ENCODE results near the gene CSF3R. TPM values are rescaled to one million over a fixed set of nuclear protein-coding genes. Genes with fewer than 3 reads are reported as not detected.
"Not testable (repeated sequence)": the region's sequence is repeated elsewhere in the genome, so short reads cannot be mapped to it uniquely, and the experiment has no call there.

The CSF3R gene
- polyA plus RNA-seq, 1 experiment: not detected

DNA sequence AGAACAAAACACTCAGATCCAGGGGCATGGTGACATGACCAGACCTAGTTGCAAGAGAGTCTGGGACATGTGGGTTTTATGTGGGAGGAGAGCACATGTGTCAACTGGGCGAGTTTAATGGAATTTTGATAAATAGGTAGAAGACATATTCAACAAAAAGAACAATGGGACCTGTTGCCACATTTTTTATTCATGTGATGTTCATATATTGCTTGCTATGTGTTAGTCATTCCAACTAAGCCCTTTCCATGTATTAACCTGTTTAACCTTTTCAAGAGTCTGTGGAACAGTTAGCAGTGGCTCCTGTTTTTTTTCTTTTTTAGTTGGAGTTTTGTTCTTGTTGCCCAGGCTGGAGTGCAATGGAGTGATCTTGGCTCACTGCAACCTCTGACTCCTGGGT is 30.1 kb upstream of the CSF3R start:
- Histone ChIP-seq H3K36me3 (ENCODE audit: control insufficient read depth, insufficient read depth, low read length) (no peaks in the 10 kb centered on the region), H3K27me3 (ENCODE audit: control insufficient read depth, insufficient read depth, low read length) (no peaks in the 10 kb centered on the region), H3K4me3 (ENCODE audit: low read depth, low read length) (no peak overlapping the region)
- no peak for DNase-seq (ENCODE audit: low read depth)
- no peak for TF ChIP-seq CTCF (IDR thresholded peaks at IDR 0.05; ENCODE audit: insufficient read depth, low read depth, low read length)
- ChIA-PET CTCF (no interaction called here), POLR2A (no interaction called here)

GRCh38 chr1:36511804-36512798 is 29.4 kb upstream of the CSF3R start:
- no peak overlapping the region for H3K4me3 ChIP-seq (ENCODE audit: low read depth, low read length)
- ChIA-PET POLR2A (no interaction called here), CTCF (no interaction called here)
- no peaks in the 10 kb centered on the region for H3K36me3 ChIP-seq (ENCODE audit: control insufficient read depth, insufficient read depth, low read length)
- no peak for DNase-seq (ENCODE audit: low read depth)
- H3K27me3 ChIP-seq (ENCODE audit: control insufficient read depth, insufficient read depth, low read length): no peaks in the 10 kb centered on the region
- no peak for TF ChIP-seq CTCF (IDR thresholded peaks at IDR 0.05; ENCODE audit: insufficient read depth, low read depth, low read length)

- H3K27me3 ChIP-seq (ENCODE audit: control insufficient read depth, insufficient read depth, low read length); H3K4me3 ChIP-seq (ENCODE audit: low read depth, low read length); DNase-seq (ENCODE audit: low read depth); POLR2A ChIA-PET; H3K36me3 ChIP-seq (ENCODE audit: control insufficient read depth, insufficient read depth, low read length); CTCF ChIA-PET: not testable (repeated sequence)
Measured at GRCh38 chr1:36511220-36511619, 28.5 kb upstream of the CSF3R start.

DNA sequence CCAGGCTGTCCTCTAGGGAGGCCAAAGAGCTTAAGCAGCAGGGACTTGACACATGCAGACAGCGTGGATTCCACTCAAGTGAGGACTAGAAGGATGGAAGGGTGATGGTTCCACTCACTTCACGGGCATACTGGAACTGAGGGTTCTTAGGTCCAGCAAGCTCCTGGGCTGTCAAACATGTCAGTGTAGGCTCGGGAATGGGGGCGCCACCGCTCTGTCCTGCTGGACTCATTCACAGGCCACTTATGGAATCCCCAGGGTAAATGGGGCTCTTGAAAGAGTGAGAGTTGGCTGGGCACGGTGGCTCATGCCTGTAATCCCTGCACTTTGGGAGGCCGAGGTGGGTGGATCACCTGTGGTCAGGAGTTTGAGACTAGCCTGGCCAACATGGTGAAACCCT is 27.7 kb upstream of the CSF3R start:
- POLR2A ChIA-PET: no interaction called here
- DNase-seq (ENCODE audit: low read depth): no peak
- TF ChIP-seq CTCF (IDR thresholded peaks at IDR 0.05; ENCODE audit: insufficient read depth, low read depth, low read length): no peak
- H3K4me3 ChIP-seq (ENCODE audit: low read depth, low read length): no peak overlapping the region
- H3K27me3 ChIP-seq (ENCODE audit: control insufficient read depth, insufficient read depth, low read length): no peaks in the 10 kb centered on the region
- CTCF ChIA-PET: interaction anchor here (0.9 kb wide), 1 partner anchor 23 kb away, joined by 3 read pairs; no protein-coding TSS in a partner anchor
- no peaks in the 10 kb centered on the region for H3K36me3 ChIP-seq (ENCODE audit: control insufficient read depth, insufficient read depth, low read length)

- no peak for TF ChIP-seq CTCF (IDR thresholded peaks at IDR 0.05; ENCODE audit: insufficient read depth, low read depth, low read length)
- ChIA-PET POLR2A (no interaction called here), CTCF (interaction anchor here (4.5 kb wide), 1 partner anchor 9 kb away, joined by 36 read pairs; no protein-coding TSS in a partner anchor)
- no peaks in the 10 kb centered on the region for H3K36me3 ChIP-seq (ENCODE audit: control insufficient read depth, insufficient read depth, low read length)
- no peak for DNase-seq (ENCODE audit: low read depth)
- no peak overlapping the region for H3K4me3 ChIP-seq (ENCODE audit: low read depth, low read length)
- H3K27me3 ChIP-seq (ENCODE audit: control insufficient read depth, insufficient read depth, low read length): no peaks in the 10 kb centered on the region
Measured at GRCh38 chr1:36508257-36508656, 25.5 kb upstream of the CSF3R start.

All from BJ (cell line).